Caco-2 (cell line): Measurements from ENCODE around the gene FBXW12. TPM values are rescaled to one million over a fixed set of nuclear protein-coding genes. Genes with fewer than 3 reads are reported as not detected.
A peak's percentile ranks its signal among the peaks of the same experiment; 100 is the strongest.

Experiments
- BruUV-seq: library from RNA; stranded (reverse); fragments of 400-500 nt; replicated peaks from 2 replicates; lab custom pipeline; 2021; lab: Mats Ljungman, UMichigan
- CTCF ChIA-PET: fragments of 300-600 bp; sonication (Branson Sonifier 250); formaldehyde crosslinking; loops from one replicate; lab custom pipeline; 2022; ENCODE audit warnings: antibody characterized with exemption; lab: Charles Lee
- POLR2A ChIA-PET: fragments of 300-600 bp; sonication (Branson Sonifier 250); formaldehyde crosslinking; loops from one replicate; lab custom pipeline; 2022; ENCODE audit warnings: antibody characterized with exemption; lab: Charles Lee
- DNase-seq, 2 experiments: peaks; one replicate each; pipeline versions ENCODE4 v3.0.0 to v3.0.0-alpha.2; 2020 to 2022
- H3K27me3 ChIP-seq: replicated peaks from 2 replicates; pipeline ENCODE4 v1.6.0; 2011; ENCODE audit warnings: low read length; ENCODE audit not compliant: control insufficient read depth, insufficient read depth
- H3K36me3 ChIP-seq: 2 replicates; pipeline ENCODE4 v1.5.1; 2011; ENCODE audit warnings: low read length; ENCODE audit not compliant: control insufficient read depth, insufficient read depth
- H3K4me1 ChIP-seq: fragments of 250-450 bp; sonication (Bioruptor Pico); 2 replicates; pipeline ENCODE4 v1.5.1; 2020; ENCODE audit warnings: mild to moderate bottlenecking
- H3K4me3 ChIP-seq: 2 replicates; pipeline ENCODE4 v1.5.1; 2011; ENCODE audit warnings: low read depth, mild to moderate bottlenecking, control low read depth, low read length
- H3K9me3 ChIP-seq: fragments of 250-450 bp; sonication (Bioruptor Pico); 2 replicates; pipeline ENCODE4 v1.5.1; 2020; ENCODE audit warnings: mild to moderate bottlenecking, moderate library complexity
- H3K27ac Mint-ChIP-seq: one replicate; pipeline ENCODE4 v1.8.0; 2022; ENCODE audit warnings: mixed read lengths; ENCODE audit not compliant: unreplicated experiment
- H3K27me3 Mint-ChIP-seq: one replicate; pipeline ENCODE4 v1.8.0; 2022; ENCODE audit warnings: mixed read lengths; ENCODE audit not compliant: insufficient read depth, unreplicated experiment
- H3K36me3 Mint-ChIP-seq: one replicate; pipeline ENCODE4 v1.8.0; 2022; ENCODE audit warnings: mild to moderate bottlenecking, mixed read lengths; ENCODE audit not compliant: insufficient read depth, unreplicated experiment
- H3K4me1 Mint-ChIP-seq: one replicate; pipeline ENCODE4 v1.8.0; 2022; ENCODE audit warnings: low read depth, mixed read lengths; ENCODE audit not compliant: unreplicated experiment
- H3K4me3 Mint-ChIP-seq: one replicate; pipeline ENCODE4 v1.8.0; 2022; ENCODE audit warnings: mild to moderate bottlenecking, moderate library complexity, mixed read lengths; ENCODE audit not compliant: unreplicated experiment
- H3K9me3 Mint-ChIP-seq: one replicate; pipeline ENCODE4 v1.8.0; 2022; ENCODE audit warnings: mixed read lengths; ENCODE audit not compliant: unreplicated experiment
- CTCF ChIP-seq, 2 experiments: fragments of 200-600 bp in 1 of 2; IDR thresholded peaks; 1 replicate in 1 of 2; 2 replicates in 1 of 2; pipeline versions ENCODE4 v1.5.1 to v1.8.0; 2011 to 2022; ENCODE audit warnings: antibody characterized with exemption in 1 of 2, control low read depth in 1 of 2, inconsistent platforms in 1 of 2, low read depth in 1 of 2, low read length in 1 of 2, mild to moderate bottlenecking in 1 of 2, moderate library complexity in 1 of 2; ENCODE audit not compliant: insufficient read depth in 1 of 2, severe bottlenecking in 1 of 2, unreplicated experiment in 1 of 2
- intact Hi-C: fragments of 100-400 bp; cut with micrococcal nuclease; formaldehyde crosslinking; loops from one replicate; pipeline ENCODE4 v1.10.0; 2022; ENCODE audit not compliant: unreplicated experiment
- total RNA-seq: library from RNA; stranded (reverse); gene quantifications from 2 replicates; pipeline ENCODE4 v1.2.3, GENCODE V29; 2022

FBXW12 gene
- total RNA-seq, 1 experiment from 2014 or later: 1.7 TPM

- POLR2A ChIA-PET: interaction anchor here (0.7 kb wide), 2 partner anchors 16 to 80 kb away, joined by 3 read pairs; no protein-coding TSS in a partner anchor
Observed at GRCh38 chr3:48356419-48356818, 15.6 kb upstream of the FBXW12 start.

GRCh38 chr3:48361928-48362327, 10.1 kb upstream of the FBXW12 start:
- H3K9me3 Mint-ChIP-seq: peaks cover 44% of the 10 kb centered on the region
- Histone ChIP-seq H3K27me3 (no peaks in the 10 kb centered on the region), H3K9me3 (peaks cover 35% of the 10 kb centered on the region), H3K4me3 (no peak overlapping the region), H3K36me3 (peaks cover 1% of the 10 kb centered on the region; the same call in 1 of the 2 replicates), H3K4me1 (peaks cover 6% of the 10 kb centered on the region)
- peaks cover 2% of the 10 kb centered on the region for H3K4me1 Mint-ChIP-seq
- intact Hi-C loops: no loop called here
- TF ChIP-seq CTCF (IDR thresholded peaks at IDR 0.05; ENCODE audit: insufficient read depth in 1 of 2, low read depth in 1 of 2, low read length in 1 of 2, severe bottlenecking in 1 of 2, unreplicated experiment in 1 of 2): no peak
- H3K36me3 Mint-ChIP-seq: peaks cover 5% of the 10 kb centered on the region
- no peak overlapping the region for H3K4me3 Mint-ChIP-seq
- POLR2A ChIA-PET: no interaction called here
- no peak overlapping the region for H3K27ac Mint-ChIP-seq
- H3K27me3 Mint-ChIP-seq: no peaks in the 10 kb centered on the region
- CTCF ChIA-PET: no interaction called here
- no TSS peak for BruUV-seq
- no peak for DNase-seq

More at GRCh38 chr3:48356419-48356818, 15.6 kb upstream of the FBXW12 start:
- CTCF ChIA-PET: interaction anchor here (0.7 to 1.2 kb wide), 2 partner anchors 9 to 80 kb away, joined by 3 to 9 read pairs; no protein-coding TSS in a partner anchor
- Histone ChIP-seq H3K36me3 (peaks cover 1% of the 10 kb centered on the region; the same call in 1 of the 2 replicates), H3K9me3 (peaks cover 25% of the 10 kb centered on the region), H3K27me3 (no peaks in the 10 kb centered on the region), H3K4me1 (peaks cover 19% of the 10 kb centered on the region), H3K4me3 (no peak overlapping the region)
- no peaks in the 10 kb centered on the region for H3K27me3 Mint-ChIP-seq
- intact Hi-C loops: loop anchor here (1.0 to 2.0 kb wide), 2 partner anchors 10 to 54 kb away; no protein-coding TSS in a partner anchor
- H3K36me3 Mint-ChIP-seq: peaks cover 24% of the 10 kb centered on the region
- no peak for TF ChIP-seq CTCF (IDR thresholded peaks at IDR 0.05; ENCODE audit: insufficient read depth in 1 of 2, low read depth in 1 of 2, low read length in 1 of 2, severe bottlenecking in 1 of 2, unreplicated experiment in 1 of 2)
- peak overlapping the region; percentile 33 for H3K4me3 Mint-ChIP-seq
- DNase-seq: peak in 1 of 2 experiments; percentile 68
- BruUV-seq: no TSS peak
- H3K27ac Mint-ChIP-seq: peak overlapping the region; percentile 84
- H3K9me3 Mint-ChIP-seq: peaks cover 20% of the 10 kb centered on the region
- peaks cover 21% of the 10 kb centered on the region for H3K4me1 Mint-ChIP-seq

- Mint-ChIP-seq H3K27me3 (no peaks in the 10 kb centered on the region), H3K27ac (no peak overlapping the region), H3K4me3 (no peak overlapping the region), H3K4me1 (peaks cover 10% of the 10 kb centered on the region), H3K9me3 (peaks cover 44% of the 10 kb centered on the region), H3K36me3 (no peaks in the 10 kb centered on the region)
- no peaks in the 10 kb centered on the region for H3K27me3 ChIP-seq
- H3K9me3 ChIP-seq: peaks cover 20% of the 10 kb centered on the region
- no TSS peak for BruUV-seq
- POLR2A ChIA-PET: no interaction called here
- intact Hi-C loops: no loop called here
- no peak overlapping the region for H3K4me3 ChIP-seq
- no peaks in the 10 kb centered on the region for H3K4me1 ChIP-seq
- H3K36me3 ChIP-seq: no peaks in the 10 kb centered on the region
- no peak for TF ChIP-seq CTCF (IDR thresholded peaks at IDR 0.05; ENCODE audit: insufficient read depth in 1 of 2, low read depth in 1 of 2, low read length in 1 of 2, severe bottlenecking in 1 of 2, unreplicated experiment in 1 of 2)
- DNase-seq: no peak
- CTCF ChIA-PET: no interaction called here
Observed at GRCh38 chr3:48364840-48365239, 7.2 kb upstream of the FBXW12 start.
